ENCODE data around the gene CLDN19.

DNA sequence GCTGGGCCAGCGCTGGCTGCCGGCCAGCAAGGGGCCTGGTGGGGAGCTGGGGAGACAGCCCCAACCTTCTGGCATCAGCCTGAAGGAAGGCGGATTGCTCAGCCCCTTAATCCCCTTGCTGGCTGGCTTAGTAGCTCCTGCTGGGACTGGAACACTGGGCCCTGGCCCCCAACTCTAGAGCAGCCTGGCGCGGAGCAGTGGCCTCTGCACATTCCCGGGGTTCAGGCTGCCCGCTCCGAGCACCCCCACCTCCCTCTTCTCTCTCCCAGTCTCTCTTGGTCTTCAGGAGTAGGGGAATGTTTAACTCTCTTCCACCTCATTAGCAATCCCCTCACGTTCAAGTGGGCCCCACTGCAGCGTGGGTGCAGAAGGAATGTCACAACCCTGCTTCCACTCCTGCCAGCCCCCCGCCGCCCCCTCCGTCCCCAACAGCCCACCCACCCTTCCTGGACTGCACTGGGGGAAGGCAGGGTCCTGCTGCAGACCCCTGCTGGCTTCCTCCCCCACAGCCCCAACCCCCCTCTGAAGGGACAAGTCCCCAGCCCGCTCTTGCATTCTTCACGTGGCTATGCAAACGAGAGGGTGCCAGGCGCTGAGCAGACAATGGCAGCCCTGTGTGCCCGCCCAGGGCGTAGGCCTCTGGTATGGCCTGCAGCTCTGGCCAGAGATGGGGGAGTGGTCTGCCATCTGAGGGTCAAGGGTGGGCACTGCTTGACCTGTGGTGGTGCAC is 980 bp upstream of the CLDN19 start:
- TF ChIP-seq, protein P1, sequence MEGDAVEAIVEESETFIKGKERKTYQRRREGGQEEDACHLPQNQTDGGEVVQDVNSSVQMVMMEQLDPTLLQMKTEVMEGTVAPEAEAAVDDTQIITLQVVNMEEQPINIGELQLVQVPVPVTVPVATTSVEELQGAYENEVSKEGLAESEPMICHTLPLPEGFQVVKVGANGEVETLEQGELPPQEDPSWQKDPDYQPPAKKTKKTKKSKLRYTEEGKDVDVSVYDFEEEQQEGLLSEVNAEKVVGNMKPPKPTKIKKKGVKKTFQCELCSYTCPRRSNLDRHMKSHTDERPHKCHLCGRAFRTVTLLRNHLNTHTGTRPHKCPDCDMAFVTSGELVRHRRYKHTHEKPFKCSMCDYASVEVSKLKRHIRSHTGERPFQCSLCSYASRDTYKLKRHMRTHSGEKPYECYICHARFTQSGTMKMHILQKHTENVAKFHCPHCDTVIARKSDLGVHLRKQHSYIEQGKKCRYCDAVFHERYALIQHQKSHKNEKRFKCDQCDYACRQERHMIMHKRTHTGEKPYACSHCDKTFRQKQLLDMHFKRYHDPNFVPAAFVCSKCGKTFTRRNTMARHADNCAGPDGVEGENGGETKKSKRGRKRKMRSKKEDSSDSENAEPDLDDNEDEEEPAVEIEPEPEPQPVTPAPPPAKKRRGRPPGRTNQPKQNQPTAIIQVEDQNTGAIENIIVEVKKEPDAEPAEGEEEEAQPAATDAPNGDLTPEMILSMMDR (IDR thresholded peaks at IDR 0.05), result no peak
- TF ChIP-seq EZH2phosphoT487 (IDR thresholded peaks at IDR 0.05), result no peak
- TF ChIP-seq EZH2 (IDR thresholded peaks at IDR 0.05), result no peak

Data from neural progenitor cell (in vitro differentiated cells).